Iris pigment epithelial cell (primary cell): ENCODE data around the gene SYPL1.
"Not testable (repeated sequence)": the region's sequence is repeated elsewhere in the genome, so short reads cannot be mapped to it uniquely, and the experiment has no call there.

Experiments used
- DNase-seq: peaks from one replicate; pipeline ENCODE4 v3.0.0-alpha.2; 2011; ENCODE audit warnings: low read depth

Gene SYPL1

DNA sequence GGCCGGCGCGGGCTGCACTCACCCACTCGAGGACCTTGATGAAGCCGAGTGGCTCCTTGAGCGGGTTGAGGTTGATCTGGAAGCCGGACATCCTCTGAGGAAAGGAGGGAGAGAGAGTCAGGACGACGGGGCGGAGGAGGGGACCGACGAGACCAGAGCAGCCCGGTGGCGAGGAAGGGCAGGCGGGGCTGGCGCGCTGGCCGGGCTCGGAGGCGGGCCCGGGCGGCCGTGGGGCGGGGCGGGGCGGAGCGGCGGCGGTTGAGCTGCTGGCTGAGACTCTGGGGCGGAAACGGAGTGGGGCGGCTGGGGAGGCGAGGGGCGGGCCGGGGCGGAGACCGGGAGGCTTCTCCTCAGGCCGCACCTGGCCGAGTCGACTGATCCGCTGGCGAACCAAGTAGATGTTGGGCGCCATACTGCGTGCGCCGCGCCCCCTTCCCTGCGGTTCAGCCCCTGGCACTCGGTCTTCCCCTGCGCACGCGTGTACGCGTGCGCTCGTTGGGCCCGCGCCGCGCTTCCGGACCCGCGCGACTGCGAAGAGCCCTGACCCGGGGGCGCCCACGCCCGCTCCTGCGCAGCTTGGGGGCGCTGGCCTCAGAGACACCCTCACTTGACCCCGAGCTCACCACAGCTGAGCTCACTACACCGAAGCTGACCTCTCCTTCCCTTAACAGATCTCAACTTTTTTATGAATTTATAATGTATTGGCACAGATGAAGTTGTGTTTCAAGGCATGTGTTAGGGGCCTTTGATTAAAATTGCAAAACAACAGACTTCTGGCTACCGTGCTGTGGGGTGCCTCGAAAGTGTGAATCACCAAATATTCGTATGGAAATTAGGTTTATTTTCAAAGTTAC is at the start of gene SYPL1:
TSS of gene SYPL1 (minus strand) at position 195 of the 854 bp plus-strand sequence. CDS start at position 91, 104 bp downstream.
- DNase-seq = peak; percentile 94

DNA sequence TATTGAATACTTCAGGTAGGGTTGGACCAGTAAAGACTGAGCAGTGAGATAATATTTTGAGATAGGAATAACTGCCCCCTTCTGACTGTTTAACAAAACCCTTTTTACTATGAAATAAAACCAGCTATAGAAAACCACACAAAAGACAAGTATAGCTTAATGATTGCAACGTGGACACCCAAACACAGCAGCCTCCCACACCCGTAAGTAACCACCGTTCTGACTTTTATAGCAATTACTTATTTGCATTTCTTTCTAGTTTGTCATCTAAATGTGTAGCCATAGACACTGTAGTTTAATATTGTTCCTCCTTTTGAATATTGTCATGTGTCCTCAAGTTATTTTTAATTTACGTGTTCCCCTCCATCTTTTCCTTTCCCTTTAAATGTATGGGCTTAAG is 42.9 kb upstream of the SYPL1 start:
- DNase-seq = no peak

DNA sequence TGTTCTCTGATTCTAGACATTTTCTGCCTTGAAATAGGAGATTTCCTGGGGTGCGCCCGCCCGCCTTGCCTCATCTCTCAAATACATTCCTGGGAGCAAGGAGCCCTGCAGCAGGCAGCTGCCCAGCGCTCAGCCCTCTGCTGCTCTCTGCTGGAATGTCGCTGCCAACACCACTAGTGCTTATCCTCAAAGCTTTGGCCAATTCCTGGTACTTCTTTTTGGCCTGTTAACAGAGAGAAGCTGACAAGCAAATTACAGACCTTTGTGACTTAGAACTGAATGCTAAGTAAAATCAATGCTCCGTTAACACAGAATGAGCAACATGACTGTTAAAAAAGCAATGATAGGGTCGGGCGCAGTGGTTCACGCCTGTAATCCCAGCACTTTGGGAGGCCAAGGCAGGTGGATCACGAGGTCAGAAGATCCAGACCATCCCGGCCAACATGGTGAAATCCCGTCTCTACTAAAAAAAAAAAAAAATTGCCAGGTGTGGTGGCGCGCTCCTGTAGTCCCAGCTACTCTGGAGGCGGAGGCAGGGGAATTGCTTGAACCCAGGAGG is 41.9 kb upstream of the SYPL1 start:
- peak; percentile 78 for DNase-seq

DNA sequence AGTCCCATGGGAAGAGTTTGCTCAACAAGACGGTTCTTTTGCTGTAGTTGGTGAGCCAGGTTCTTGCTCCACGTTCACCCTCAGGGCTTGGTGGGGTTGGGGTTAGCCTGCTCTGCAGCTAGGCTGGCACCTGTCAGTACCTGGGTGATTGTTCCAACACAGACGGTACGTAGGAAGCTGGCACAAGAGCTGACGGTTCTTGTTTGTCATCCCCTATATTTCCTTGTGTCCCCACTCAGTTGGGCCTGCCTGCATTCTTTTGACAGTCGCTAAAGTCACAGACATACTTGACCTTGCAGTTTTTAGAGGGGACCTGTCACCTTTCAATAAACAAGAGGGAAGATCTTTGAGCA is 40.2 kb upstream of the SYPL1 start:
- no peak for DNase-seq

DNA sequence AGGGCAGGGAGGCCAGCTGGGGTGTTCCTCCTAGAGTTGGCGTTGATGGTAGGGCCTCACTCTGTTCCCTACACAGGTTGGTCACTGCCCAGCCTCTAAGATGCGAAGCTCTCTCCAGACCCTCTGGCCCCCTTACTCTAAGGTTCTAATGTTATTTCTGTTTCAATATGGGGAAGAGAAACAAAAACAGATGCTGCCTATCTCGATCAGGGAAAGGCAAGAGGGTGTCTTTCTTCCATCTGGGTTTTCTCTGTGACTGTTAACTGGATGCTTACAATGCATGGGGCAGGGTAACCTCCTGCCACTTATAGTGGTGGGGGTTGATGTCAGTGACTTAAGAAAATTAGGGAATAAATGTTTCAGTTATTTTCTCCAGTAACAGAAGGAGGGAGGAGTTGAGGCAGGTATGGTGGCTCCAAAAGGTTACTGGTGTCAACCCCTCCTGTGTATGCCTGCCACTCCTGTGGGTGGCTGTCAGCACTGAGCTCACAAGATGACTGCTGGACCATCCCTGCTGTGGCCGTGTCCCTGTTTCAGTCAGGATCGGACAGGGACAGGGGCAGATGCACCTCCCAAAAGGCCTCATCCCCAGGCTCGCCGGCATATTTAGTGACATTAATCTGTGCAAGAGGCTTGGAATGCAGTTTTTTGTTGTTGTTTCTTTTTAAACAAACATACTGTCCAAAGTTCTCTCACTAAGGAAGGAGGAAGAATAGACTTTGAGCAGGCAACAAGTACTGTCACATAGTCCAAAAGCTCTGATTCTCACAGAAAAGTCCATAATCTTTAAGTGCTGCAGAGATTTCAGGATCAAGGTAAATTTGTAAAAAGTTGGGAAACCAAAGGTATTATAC is 39.6 kb upstream of the SYPL1 start:
- DNase-seq = no peak

- no peak for DNase-seq
These were observed 31.7 kb upstream of the SYPL1 start for GRCh38 chr7:106143711-106144337.

- no peak for DNase-seq
These were observed 30.0 kb upstream of the SYPL1 start for GRCh38 chr7:106142136-106142535.

DNA sequence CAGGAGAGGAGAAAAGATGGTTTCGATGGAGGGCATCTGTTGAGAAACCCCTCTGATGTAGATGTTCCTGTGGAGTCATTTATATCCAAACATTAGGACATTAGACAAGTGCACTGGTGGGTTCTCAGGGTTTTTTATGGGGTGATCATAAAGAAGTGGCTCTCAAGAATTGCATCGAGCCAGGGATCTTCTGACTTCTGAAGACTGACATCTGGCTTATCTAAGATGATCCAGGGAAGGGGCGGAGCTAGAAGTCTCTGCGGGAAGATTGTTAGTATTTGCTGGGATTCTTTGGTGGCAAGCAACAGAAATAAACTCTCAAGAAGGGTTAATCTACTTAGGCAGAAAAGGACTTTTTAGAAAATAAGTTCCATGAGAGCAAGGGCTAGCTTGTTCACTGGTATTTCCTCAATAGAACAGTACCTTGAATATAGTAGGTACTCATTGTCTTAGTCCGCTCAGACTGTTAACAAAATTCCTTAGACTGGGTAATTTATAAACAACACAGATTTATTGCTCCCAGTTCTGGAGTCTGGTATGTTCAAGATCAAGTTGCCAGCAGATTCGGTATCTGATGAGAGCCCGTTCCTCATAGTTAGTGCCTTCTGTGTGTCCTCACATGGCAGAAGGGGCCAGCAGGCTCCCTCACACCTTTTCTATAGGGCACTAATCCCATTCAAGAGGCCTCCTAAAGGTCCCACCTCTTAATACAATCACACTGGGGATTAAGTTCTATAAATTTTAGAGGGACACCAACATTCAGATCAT is 28.5 kb upstream of the SYPL1 start:
- no peak for DNase-seq

DNA sequence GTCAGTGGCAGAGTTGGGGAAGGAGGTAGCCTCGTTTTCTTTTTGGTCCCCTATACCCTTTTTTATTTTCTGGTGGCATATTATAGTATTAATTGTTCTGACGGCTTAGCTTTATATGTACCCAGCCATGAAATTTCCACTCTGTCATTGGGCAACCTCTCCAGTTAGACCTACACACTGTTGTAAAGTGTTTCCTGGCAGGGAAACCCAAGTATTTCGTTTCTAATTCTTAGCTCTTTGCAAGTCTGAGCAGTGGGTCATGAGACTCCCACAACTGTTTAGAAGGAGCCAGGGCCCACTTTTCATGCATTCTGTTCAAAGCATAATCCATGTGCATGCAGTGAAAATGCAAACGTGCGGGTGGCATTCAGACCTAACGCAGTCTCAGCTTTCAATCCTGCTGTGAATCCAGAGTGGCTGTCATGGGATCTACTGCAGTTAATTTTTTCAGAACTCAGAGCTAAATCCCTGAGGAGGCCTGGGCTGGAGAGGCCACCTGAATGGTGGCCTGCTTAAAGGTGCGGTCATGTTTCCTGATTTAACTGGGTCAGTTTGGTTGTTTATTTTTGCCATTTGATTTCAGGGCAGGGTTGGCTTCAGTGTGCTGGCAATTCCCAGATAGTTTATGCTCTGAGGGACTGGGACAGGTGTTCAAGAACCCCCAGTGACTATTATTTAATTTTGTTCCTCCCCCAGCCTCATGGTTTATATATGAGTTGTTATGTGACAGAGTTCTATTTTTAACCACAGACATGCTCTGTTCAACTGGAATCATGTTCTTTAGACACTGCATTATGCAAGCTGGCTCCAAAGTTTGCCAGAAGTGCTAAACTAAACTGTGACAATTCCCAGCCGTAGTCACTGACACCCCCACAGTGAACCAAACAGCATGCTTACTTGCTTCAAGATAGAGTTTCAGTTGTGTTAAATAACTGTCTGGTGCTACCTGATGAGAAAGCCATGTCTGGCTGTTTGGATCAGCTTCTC is 27.4 kb upstream of the SYPL1 start:
- DNase-seq = peak; percentile 38

GRCh38 chr7:106138776-106139175 is 26.7 kb upstream of the SYPL1 start:
- DNase-seq = no peak

- DNase-seq = not testable (repeated sequence)
These were observed 26.1 kb upstream of the SYPL1 start for GRCh38 chr7:106138181-106138580.

DNA sequence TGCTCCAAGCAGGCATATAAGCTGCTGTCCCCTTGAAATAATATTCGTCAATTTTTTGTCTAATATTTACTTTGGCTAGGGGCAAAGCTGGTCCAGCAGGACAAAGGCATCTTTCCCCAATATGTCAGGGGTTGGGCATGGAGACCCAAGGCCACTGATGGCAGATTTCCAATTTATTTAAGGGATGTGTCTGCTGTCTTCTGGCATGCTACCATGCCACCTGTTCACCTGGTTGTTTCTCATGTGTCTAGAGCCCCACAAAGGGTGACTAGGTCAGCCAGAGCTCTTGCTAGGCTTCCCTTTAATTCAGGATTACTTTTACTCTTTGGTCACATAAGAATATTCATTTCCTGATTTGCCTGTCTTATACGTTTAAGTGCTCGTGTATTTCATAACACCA is 22.1 kb upstream of the SYPL1 start:
- no peak for DNase-seq

DNA sequence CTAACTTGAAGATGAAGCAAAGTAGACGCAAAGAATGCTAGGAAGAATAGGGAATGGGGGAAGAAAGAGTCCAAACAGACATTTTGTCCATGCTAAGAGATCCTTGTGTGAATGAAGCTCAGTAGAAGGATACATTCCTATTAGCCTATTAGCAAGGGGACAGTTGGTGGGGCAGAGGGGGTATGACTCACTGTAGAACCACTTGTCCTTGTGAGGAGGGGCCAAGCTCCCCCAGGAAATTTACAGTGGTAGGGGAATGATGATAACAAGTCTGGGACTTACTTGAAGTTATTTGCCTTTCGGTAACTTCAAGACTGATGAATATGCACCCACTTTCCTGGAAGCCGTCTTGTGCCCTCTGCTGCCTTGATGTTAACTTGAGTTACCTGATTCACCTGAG is 17.2 kb upstream of the SYPL1 start:
- DNase-seq = no peak

DNA sequence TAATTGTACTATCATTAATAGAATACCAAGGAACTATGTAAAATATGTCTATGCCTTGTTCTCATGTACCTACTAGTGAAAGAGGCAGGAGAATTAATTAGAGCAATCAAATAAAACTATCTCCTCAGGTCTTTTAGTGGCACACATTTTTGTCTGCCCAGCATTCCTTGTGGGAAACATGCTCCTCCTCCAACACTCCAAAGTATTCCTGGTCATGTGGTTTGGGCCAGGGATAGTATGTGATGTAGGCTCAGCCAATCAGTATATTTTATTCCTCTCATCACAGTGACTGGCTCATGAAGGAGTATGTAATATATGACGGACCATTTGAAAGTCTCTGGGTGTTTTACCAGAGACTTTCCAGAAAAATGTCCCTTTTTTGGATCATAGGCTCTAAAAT is 16.7 kb upstream of the SYPL1 start:
- no peak for DNase-seq

DNA sequence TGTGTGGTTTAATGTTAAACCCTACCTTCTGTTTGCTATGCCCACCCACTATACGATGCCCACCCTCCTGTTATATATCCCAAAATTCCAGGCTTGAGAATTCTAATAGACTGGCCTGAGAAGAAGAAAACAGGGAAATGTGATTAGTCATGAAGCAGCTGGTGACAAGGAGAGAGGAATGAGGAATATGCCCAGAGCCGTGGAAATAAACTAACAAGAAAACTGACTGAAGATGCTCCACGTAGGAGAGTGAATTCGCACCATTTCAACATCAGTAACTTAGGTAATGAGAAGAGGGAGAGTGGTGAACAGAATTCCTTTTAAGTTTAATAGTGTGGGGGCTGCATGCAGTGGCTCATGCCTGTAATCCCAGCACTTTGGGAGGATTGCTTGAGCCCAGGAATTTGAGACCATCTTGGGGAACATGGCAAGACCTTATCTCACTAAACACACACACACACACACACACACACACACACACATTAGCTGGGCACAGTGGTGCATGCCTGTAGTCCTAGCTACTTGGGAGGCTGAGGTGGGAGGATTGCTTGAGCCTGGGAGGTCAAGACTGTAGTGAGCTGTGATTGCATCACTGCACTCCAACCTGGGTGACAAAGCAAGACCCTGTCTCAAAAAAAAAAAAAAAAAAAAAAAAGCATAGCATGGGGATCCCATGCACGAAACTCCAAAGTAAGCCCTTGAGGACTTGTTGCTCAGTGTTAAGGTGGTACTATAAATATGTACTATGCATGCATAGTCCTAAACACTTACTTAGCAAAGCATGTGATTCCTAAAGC is 16.1 kb upstream of the SYPL1 start:
- DNase-seq = peak; percentile 30

DNA sequence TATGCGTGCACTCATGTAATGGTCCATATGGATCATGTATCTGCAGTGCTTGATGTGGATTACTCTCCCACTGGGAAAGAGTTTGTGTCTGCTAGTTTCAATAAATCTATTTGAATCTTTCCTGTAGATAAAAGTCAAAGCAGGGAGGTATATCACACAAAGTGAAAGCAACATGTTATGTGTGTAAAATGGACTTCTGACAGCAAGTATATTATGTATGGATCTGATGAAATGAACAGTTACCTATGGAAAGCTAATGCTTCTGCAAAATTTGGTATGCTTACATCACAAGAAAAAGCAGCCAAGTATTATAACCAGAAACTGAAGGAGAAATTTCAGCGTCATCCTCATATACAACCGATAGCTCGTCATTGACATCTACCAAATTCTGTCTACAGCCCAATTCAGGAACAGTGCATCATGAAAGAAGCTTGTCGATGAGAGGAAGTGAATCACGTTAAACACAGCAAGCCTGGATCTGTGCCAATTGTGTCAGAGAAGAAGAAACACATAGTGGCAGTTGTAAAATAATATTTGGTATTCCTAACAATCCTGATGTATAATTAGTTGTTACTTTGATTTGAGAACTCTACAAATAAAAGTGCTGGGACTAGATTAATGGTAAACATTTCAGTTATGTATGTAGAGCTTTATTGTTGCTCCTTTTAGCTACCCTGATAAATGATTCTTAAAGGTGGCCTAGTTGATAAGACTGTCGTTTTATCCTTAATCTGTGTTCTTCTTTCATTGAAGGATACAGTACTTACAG is 14.2 kb upstream of the SYPL1 start:
- DNase-seq = peak; percentile 75

- DNase-seq = no peak
These were observed 13.3 kb upstream of the SYPL1 start for GRCh38 chr7:106125417-106125816.

GRCh38 chr7:106124186-106124585 is 12.1 kb upstream of the SYPL1 start:
- no peak for DNase-seq

- DNase-seq = no peak
These were observed 10.6 kb upstream of the SYPL1 start for GRCh38 chr7:106122713-106123112.
